CD4-positive, alpha-beta T cell treated with Interleukin-2 at 100 ng/mL for 4 hours (primary cell): ENCODE results near the gene CHDH.

Experiments used
- DNase-seq: peaks from one replicate; pipeline ENCODE4 v3.0.0-alpha.2; 2020; ENCODE audit warnings: low spot score

CHDH gene

DNA sequence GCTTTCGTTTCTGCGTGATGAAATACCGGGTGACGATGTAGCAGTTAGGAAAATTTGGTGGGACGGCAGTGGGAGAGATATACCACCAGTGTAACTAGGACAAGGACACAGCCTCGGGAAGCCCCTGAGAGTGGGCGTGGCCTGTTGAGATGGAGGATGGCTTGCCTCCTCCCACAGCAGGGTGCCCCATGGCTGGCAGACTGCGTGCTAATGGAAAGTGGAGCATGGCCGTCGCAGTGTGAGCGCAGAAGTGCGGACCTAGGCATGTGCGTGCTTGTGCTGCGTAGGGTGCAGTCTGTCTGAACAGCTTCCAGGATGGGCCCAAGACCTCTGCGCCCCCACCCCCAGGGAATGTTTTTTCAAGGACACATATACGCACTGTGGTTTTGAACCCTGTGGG lies 56.8 kb downstream of the CHDH start:
- no peak for DNase-seq

DNA sequence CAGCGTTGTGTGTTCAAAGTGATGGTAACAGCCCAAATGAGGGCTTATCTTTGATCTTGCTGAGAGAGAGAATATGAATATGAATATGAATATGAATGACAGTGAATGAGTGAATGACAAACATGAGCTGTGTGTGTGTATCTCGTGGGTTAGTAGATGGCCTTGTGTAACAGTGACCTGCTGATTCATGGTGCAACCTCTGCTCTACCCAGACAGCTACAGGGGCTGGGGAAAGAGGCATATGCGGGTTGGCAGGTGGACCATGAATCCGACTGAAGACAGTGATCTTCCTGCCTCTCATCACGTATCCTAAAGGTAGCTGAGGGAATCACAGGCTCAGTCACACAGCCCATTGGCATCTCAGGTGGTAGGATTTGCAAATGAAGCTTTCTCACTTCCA lies 58.2 kb downstream of the CHDH start:
- no peak for DNase-seq

DNA sequence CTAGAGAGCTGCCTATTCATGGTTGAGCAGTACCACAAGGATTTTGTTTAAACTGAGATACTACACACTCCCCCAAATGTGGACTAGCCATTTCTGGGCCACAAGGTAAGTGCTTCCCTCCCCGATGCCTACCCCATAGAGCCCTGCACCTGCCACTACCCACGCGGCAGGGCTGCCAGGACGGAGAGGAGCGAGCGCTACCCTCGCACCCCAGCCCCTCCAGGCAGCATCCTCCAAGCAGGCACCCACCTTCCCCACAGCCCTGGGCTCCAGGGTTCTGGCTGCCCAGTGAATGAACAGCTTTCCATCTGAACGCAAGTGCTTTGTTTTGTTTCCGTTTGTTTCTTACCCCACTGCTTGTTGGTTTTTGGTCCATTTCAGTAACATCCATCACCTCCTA lies 59.2 kb downstream of the CHDH start:
- no peak for DNase-seq

DNA sequence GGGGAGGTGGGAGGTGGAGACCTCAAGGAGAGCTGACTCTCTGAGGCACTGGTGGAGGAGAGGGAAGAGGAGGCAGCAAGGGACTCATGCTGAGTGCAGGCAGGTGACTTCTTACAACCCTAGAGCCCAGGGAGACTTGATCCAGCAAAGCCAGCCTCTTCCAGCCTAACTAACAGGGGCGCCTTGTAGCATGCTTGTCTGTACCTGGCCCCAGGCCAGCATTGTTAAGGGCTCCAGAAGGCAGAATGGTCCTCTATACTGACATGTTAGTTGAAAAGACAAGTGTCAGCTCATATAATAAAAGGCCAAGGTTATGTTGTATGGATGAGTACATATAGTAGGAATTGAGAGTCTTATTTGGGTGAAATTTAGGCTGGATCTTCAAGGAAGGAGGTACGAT lies 65.4 kb downstream of the CHDH start:
- no peak for DNase-seq

DNA sequence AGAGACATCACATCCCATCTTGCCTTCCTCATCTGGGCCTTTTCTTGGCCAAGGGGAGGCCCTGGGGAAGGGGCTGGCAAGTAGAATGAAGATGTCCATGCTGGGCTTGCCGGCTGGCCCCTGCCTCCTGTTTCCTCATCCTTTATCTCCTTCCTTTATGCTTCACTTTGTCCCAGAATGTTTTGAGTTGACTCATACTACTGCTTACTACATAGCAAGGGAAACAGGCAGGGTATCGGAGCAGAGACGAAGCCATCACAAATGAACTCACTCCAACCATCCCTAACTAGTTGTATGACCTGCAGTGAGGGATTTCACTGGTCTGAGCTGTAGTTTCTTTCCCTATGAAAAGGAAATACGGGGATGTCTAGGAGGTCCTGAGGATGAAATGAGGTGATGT lies 66.0 kb downstream of the CHDH start:
- DNase-seq = no peak

DNA sequence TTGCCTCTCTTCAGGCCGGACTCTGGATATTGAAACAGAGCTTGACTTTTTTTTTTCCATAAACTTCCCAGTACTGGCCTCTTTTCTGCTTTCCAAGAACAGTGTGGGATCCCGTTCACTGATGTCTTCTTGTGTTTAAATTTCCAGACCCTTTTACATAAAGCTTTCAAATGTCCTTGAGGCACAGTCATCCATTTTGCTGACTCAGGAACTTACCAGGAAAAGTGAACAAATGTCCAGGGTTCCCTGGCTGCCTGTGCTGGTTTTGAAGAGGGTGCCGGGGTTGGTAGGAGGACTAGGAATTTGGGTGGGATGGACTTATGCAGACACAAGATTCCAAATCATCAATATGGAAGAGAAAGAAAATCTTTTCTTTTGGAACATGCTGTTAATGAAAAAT lies 68.1 kb downstream of the CHDH start:
- DNase-seq = no peak

DNA sequence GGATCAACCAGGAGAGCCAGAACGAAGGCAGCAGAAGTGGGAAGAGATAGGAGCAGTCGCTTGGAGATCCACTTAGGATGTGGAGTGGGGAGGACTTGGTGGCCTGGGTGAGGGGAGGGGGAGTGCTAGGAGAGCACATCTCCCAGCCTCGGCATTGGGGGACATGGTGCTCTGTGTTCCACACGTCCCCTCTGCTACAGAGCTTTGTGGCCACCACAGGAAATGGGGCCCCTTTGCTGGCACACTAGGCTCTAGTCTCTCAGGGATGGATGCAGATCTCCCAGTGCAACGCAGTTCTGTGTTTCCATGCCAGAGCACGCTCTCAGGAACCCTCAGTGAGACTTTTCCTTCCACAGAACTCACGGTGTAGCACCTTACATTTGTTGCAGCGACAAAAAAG lies 68.8 kb downstream of the CHDH start:
- no peak for DNase-seq

DNA sequence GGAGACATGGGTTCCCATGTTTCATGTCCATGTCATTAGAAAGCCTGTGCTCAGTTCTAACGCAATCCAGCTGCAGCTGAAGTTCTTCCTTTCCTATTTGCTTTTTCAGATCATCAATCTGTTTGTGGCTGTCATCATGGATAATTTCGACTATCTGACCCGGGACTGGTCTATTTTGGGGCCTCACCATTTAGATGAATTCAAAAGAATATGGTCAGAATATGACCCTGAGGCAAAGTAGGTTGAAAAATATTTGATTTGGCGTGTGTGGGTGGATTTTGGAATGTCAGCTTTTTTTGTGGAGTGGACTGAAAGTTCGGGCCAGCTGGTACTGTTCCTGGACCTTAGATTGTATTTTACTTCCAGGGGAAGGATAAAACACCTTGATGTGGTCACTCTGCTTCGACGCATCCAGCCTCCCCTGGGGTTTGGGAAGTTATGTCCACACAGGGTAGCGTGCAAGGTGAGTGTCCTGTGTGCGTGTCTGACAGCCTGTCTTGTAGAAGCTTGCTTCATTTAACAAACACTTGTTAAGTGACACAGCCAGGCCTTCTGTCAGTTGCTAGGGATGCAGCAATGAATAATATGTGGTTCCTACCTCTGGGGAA lies 69.6 kb downstream of the CHDH start:
- no peak for DNase-seq

DNA sequence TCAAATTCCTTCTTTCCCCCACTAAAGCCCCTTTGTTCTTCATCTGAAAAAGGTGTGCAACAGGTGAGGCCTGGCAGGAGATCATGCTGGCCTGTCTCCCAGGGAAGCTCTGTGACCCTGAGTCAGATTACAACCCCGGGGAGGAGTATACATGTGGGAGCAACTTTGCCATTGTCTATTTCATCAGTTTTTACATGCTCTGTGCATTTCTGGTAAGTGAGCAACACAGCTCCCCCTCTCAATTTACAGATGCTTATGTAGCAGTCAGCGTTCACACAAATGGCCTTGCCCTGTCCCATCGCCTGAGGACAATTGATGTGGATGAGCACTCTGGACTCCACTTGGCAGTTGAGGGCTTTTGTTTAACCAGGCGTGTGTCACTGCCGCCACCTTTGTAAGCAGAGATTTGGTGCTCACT lies 70.4 kb downstream of the CHDH start:
- DNase-seq = no peak

DNA sequence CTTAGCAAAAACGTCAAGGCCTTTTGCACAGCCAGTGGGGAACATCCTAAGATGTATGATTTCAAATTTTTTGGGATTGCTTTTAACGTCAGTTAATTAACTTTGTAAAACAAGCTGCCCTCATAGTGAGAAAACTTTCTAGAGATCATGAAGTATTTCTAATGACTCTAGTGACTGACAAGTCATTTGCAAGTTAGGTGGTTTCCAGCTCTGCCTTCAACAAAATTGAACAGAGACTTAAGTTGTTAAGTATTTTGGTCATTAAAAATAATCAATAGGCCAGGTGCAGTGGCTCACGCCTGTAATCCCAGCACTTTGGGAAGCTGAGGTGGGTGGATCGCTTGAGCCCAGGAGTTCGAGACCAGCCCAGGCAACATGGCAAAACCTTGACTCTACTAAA lies 71.2 kb downstream of the CHDH start:
- DNase-seq = no peak

DNA sequence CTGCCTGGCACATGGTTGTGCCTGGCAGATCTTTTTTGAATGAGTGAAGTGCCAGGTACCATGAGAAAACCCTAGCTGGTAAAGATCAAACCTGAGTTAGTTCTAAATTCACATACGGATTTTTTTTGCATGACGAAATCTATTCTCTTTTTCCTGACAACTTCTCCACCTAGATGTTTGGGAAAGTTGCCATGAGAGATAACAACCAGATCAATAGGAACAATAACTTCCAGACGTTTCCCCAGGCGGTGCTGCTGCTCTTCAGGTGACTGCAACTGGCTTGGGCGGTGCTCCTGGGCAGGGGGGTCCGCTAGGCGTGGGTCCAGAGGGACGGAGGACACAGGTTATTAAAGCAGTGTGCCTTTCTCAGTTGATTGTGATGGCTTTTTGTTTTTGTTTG lies 71.8 kb downstream of the CHDH start:
- no peak for DNase-seq

DNA sequence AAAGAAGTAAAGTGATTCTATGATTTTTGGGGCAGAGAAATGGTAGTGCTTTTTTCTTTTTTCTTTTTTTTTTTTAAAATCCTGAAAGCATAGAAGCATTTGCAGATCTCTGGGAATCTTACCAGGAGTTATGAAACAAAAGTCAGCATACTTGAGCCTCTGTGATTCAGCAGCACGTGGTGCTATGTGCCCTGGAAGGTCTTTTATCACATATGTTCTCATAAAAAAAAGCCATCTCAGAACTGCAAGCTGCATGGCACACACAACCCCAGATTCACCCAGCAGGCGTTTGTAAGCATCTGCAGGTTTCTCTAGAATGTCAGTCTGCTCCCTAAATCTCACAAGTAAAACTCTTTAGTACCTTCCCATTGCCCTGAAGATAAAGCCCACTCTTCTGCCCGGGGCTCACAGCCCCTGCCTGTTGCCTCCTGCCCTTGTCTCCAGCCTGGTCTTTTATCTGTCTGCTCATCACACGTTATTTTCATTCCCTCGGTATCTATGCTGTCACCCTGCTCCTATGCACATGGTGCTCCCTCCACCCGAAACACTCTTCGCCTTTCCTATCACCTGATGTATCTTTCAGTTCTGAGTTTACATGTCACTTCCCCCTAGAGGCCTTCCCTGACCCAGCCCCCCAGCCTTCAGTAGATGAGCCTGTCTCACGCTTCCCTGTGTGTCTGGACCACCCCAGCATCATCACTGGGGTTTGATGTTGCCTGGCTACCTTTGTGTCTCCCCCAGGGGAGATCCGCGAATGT lies 72.4 kb downstream of the CHDH start:
- no peak for DNase-seq

DNA sequence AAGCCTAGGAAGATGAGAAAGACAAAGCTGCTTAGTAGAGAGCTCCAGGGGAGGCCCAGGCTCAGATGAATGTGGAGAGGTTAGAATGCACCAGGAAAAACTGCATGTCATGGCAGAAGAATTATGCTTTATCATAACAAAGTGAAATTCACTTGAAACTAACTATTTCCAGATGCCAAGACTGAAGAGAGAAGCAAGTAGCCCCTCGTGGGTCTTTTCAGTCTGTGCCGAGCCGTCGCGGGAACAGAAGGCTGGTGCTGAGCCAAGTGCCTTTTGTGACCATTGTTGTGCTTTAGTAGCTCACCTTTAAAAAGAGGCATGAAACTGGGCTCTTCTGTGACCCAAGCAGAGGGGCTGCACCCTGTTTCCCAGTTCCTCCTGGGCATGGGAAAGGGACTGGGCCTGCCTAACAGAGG lies 73.2 kb downstream of the CHDH start:
- DNase-seq = no peak

DNA sequence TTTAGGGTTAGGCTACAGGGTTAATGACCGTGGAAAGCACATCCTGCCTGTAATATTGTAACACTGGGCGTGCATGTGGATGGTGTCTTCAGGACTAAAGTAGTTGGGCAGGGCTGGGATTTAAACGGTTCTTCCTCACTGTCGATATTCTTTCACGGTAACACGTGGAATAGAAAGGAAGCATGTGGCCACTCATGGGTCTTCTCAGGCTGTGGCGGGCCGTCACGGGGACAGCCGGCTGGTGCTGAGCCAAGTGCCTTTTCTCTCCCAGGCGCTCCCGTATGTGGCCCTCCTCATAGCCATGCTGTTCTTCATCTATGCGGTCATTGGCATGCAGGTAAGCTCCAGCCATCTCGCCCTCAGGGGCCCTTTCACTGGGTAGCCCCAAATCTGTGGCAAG lies 73.7 kb downstream of the CHDH start:
- no peak for DNase-seq

DNA sequence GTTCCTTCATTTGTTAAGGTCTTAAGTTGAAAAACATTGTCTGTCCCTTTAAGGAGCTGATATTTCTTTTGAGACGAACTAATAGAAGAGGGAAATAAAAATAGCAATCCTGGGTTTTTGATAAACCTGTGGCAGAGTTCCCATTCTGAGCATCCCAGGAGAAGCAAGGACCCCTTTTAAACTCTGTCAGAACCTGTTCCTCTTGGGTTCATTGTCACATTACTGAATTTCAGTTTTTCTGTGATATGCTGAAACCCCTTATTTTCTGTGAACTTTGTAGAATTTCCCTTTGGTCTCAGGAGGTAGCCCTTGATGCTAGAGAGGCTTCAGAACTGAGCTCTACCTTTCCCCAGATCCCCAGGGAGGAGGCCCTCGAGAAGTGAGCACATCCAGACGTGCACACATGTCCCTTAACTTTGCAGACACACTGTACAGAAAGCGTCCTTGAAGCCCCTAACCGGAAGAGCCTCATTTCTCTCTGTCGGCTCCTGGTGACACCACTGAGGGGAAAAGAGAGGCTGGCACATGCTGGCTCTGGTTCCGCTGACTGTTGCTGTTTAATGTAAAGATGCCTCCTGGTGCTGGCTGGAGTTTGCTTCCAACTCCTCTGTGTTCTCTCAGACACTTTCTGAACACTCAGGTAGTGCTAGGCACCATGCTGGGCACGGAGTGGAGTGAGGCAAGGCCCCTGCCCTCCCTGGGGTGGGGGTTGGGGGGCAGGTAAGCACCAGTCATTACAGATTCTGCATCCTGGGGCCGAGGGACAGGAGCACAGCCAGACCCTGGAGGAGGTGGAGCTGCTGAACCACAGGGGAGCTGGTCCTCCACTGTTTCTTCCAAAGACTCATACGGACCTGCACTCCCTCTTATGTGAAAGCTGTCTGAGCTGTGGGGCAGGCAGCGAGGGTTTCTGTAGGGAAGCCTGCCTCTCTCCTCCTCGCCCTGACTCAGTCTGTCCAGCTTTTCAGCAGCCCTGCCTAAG lies 77.5 kb downstream of the CHDH start:
- no peak for DNase-seq

DNA sequence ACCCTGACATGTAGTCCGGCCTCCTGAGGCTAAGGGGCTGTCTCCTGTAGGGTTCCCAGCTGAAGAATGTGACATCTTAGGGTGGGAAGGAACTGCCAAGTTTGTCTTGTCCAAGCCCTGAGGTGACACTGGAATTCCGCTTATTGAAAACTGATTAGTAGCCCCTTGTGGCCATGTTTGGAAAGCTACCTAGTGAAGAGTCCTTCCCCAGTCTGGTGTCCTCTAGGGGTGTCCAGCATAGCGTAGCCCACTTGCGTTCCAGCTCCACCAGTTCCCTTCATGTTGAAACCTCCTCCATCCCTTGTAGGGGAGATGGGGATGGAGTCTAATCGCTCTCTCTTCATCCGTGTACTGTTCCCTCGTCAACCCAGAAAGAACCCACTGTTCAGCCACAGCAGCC lies 79.5 kb downstream of the CHDH start:
- DNase-seq = no peak

DNA sequence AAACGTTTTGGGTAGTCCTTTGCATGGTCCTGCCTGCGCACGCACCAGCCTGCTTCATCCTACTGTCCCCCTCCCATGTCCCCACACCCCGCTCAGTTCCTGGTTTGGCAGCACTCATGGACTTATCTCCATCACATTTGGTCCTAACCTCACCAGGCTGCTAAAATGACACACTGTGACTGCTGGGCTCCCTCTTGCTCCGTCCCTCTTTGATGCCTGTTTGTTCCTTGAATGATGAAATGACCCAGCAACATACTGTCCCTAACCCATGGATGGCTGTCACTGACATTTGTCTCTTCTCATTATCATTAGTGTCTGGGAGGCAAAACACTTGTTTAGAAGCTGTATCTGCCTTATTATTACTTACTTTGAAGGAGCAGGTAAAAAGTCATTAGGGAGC lies 80.5 kb downstream of the CHDH start:
- DNase-seq = no peak

DNA sequence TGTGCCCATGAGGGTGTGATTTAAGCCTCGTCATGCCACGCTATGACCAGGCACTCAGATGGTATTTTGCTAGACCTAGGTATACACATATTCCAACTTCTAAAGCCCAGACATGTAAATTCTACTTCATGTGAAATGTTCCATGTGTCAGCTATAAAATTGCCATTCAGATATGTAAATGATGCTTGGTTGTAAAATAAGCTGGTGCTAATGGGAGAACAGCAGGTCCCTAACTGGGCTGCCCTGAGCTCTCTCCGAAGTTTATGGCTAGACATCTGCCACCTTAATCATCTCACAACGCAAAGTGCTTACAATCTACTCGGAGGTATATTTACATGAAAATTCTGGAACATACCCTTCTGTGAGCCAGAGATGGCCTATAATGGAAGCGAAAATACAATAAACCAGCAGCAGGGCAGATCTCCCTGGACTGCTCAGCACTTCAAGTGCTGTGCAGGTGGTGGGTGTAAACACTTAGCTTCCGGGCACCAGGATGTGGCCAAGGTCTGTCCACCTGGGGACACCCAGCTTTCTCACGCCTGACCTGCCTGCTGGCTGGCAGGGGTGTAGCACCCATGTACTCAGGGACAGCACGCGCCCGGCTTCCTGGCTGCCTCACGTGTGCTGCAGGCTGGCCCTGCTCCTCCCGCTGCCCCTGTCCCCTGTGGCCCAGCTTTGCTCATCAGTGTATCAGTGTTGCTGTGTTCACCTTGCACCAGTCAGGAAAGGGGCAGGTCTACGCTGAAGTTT lies 82.0 kb downstream of the CHDH start:
- DNase-seq = no peak

DNA sequence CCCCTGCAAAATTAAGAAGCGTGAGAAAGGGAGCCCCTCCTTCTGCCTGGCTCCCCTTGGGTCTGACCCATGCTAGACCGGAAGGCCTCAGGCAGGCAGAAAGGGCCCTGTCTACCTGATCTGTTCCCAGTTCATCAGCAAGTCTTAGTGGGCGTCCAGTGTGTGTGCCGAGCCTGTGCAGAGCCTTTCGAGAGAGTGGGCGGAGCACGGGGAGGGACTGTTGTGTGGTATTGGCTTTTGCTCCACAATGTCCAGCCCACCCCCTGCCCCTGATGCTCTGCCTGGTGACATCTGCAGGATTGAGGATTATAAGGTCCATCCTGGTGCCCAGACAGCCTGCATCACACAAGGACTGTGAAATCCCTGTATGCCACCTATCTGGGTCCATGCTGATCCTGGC lies 82.9 kb downstream of the CHDH start:
- no peak for DNase-seq
